ENCODE data around the gene STH. TPM values are rescaled to one million over a fixed set of nuclear protein-coding genes. Genes with fewer than 3 reads are reported as not detected.
A peak's percentile ranks its signal among the peaks of the same experiment; 100 is the strongest.
"Not testable (repeated sequence)": the region's sequence is repeated elsewhere in the genome, so short reads cannot be mapped to it uniquely, and the experiment has no call there.

The STH gene
- total and polyA plus RNA-seq, 9 of the 15 experiments (the other 6 are each of a cell fraction or from before 2014, with no cell fraction given) = not detected

DNA sequence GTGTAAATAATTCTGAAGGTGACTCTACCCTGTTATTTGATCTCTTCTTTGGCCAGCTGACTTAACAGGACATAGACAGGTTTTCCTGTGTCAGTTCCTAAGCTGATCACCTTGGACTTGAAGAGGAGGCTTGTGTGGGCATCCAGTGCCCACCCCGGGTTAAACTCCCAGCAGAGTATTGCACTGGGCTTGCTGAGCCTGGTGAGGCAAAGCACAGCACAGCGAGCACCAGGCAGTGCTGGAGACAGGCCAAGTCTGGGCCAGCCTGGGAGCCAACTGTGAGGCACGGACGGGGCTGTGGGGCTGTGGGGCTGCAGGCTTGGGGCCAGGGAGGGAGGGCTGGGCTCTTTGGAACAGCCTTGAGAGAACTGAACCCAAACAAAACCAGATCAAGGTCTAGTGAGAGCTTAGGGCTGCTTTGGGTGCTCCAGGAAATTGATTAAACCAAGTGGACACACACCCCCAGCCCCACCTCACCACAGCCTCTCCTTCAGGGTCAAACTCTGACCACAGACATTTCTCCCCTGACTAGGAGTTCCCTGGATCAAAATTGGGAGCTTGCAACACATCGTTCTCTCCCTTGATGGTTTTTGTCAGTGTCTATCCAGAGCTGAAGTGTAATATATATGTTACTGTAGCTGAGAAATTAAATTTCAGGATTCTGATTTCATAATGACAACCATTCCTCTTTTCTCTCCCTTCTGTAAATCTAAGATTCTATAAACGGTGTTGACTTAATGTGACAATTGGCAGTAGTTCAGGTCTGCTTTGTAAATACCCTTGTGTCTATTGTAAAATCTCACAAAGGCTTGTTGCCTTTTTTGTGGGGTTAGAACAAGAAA, 5.1 kb downstream of the STH start:
- Histone ChIP-seq H3K27me3 (ENCODE audit: control insufficient read depth in 2 of 2, insufficient read depth in 2 of 2, low read length in 2 of 2) (no peaks in the 10 kb centered on the region; a peak in 1 of 5 replicates), H3K9me1 (ENCODE audit: control insufficient read depth, insufficient read depth, low read length) (no peaks in the 10 kb centered on the region), H4K20me1 (replicated peaks; ENCODE audit: control insufficient read depth, insufficient read depth, low read length) (no peaks in the 10 kb centered on the region), H3K27ac (ENCODE audit: extremely low read depth, low read depth, low read length) (no peak overlapping the region), H3K4me3 (no peak overlapping the region), H2AFZ (ENCODE audit: low read depth, low read length) (no peak overlapping the region), H3K4me1 (replicated peaks in 1 of 2; ENCODE audit: control insufficient read depth in 2 of 2, insufficient read depth in 2 of 2, low read length in 2 of 2) (peaks cover 0 to 9% of the 10 kb centered on the region in 2 experiments; a peak in 2 of 5 replicates), H3K79me2 (ENCODE audit: control insufficient read depth, insufficient read depth, low read length) (no peaks in the 10 kb centered on the region), H3K36me3 (ENCODE audit: control insufficient read depth, insufficient read depth, low read length) (no peaks in the 10 kb centered on the region), H3K4me2 (ENCODE audit: insufficient read depth, low read length) (no peak overlapping the region), H3K9ac (ENCODE audit: insufficient read depth in 1 of 2, low read depth in 2 of 2, low read length in 2 of 2) (0 out of 4 replicates have a peak overlapping the region, but pooled peaks of 1 of the 2 experiments have one; percentile 48), H3K9me3 (replicated peaks; ENCODE audit: control insufficient read depth, insufficient read depth, low read depth, low read length) (no peaks in the 10 kb centered on the region)
- ATAC-seq = no peak; the same call in 2 of the 3 replicates
- ChIA-PET POLR2A (interaction anchor here (1.0 to 1.4 kb wide), 2 partner anchors 14 to 30 kb away, joined by 3 read pairs; no protein-coding TSS in a partner anchor), CTCF (ENCODE audit: low intra/inter-chr PET ratio) (interaction anchor here (1.1 kb wide), 1 partner anchor 40 kb away, joined by 3 read pairs; no protein-coding TSS in a partner anchor)
- peak; percentile 54 for FAIRE-seq
- DNase-seq (ENCODE audit: extremely low read depth in 1 of 4, low spot score in 3 of 4) = no peak
- in situ Hi-C loops (cut with MboI) (loop anchor here (5.0 to 10.0 kb wide), 2 partner anchors 213 to 281 kb away; no protein-coding TSS in a partner anchor), intact Hi-C loops (cut with micrococcal nuclease) (loop anchor here (2.0 kb wide), 2 partner anchors 189 to 209 kb away; partner anchors contain the start of gene KANSL1)
- WGBS (ENCODE audit: insufficient coverage, low coverage, missing lambda C conversion rate) = 14% methylated on average over 6 of the region's 6 CpGs
- no TSS peak for BruUV-seq (replicated peaks)
- TF ChIP-seq NBN (IDR thresholded peaks at IDR 0.05; ENCODE audit: low read depth) (no peak), NFIC (IDR thresholded peaks at IDR 0.05) (0 out of 2 replicates have a peak, but pooled peaks have one; percentile 13)

DNA sequence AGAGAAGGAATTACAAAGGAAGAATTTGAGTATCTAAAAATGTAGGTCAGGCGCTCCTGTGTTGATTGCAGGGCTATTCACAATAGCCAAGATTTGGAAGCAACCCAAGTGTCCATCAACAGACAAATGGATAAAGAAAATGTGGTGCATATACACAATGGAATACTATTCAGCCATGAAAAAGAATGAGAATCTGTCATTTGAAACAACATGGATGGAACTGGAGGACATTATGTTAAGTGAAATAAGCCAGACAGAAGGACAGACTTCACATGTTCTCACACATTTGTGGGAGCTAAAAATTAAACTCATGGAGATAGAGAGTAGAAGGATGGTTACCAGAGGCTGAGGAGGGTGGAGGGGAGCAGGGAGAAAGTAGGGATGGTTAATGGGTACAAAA, 7.0 kb downstream of the STH start:
- H3K79me2 ChIP-seq (ENCODE audit: control insufficient read depth, insufficient read depth, low read length); H3K4me3 ChIP-seq; H3K9ac ChIP-seq (ENCODE audit: insufficient read depth in 1 of 2, low read depth in 2 of 2, low read length in 2 of 2); H2AFZ ChIP-seq (ENCODE audit: low read depth, low read length); CTCF ChIA-PET (ENCODE audit: low intra/inter-chr PET ratio); BruUV-seq (replicated peaks); H3K4me2 ChIP-seq (ENCODE audit: insufficient read depth, low read length); H3K36me3 ChIP-seq (ENCODE audit: control insufficient read depth, insufficient read depth, low read length); POLR2A ChIA-PET; H4K20me1 ChIP-seq (replicated peaks; ENCODE audit: control insufficient read depth, insufficient read depth, low read length); H3K9me1 ChIP-seq (ENCODE audit: control insufficient read depth, insufficient read depth, low read length); H3K9me3 ChIP-seq (replicated peaks; ENCODE audit: control insufficient read depth, insufficient read depth, low read depth, low read length); intact Hi-C loops (cut with micrococcal nuclease); DNase-seq (ENCODE audit: extremely low read depth in 1 of 4, low spot score in 3 of 4); ATAC-seq; FAIRE-seq; H3K27ac ChIP-seq (ENCODE audit: extremely low read depth, low read depth, low read length): not testable (repeated sequence)
- TF ChIP-seq ZNF146 (CRISPR knock-in tag; IDR thresholded peaks at IDR 0.05; ENCODE audit: unreplicated experiment) (peak; percentile 94), KDM1A (IDR thresholded peaks at IDR 0.05) (peak in 1 of 2 experiments; percentile 30; a peak in 1 of 4 replicates), RBM25 (IDR thresholded peaks at IDR 0.05; ENCODE audit: low read depth, low read length, severe bottlenecking) (peak; percentile 70)
- in situ Hi-C loops (cut with MboI) = loop anchor here (10.0 kb wide), 1 partner anchor 279 kb away; no protein-coding TSS in a partner anchor
- H3K4me1 ChIP-seq (replicated peaks in 1 of 2; ENCODE audit: control insufficient read depth in 2 of 2, insufficient read depth in 2 of 2, low read length in 2 of 2) = peaks cover 0 to 20% of the 10 kb centered on the region in 2 experiments; a peak in 4 of 5 replicates
- WGBS (ENCODE audit: insufficient coverage, low coverage, missing lambda C conversion rate) = 36% methylated on average over 1 of the region's 1 CpG
- peaks cover 3 to 19% of the 10 kb centered on the region in 2 experiments; a peak in 3 of 5 replicates for H3K27me3 ChIP-seq (ENCODE audit: control insufficient read depth in 2 of 2, insufficient read depth in 2 of 2, low read length in 2 of 2)

Measured in K562 (cell line).